ENCODE results near the gene HOXC12. TPM values are rescaled to one million over a fixed set of nuclear protein-coding genes. Genes with fewer than 3 reads are reported as not detected.
A peak's percentile ranks its signal among the peaks of the same experiment; 100 is the strongest.

Gene HOXC12
- total and polyA plus RNA-seq, 7 donors = not detected

DNA sequence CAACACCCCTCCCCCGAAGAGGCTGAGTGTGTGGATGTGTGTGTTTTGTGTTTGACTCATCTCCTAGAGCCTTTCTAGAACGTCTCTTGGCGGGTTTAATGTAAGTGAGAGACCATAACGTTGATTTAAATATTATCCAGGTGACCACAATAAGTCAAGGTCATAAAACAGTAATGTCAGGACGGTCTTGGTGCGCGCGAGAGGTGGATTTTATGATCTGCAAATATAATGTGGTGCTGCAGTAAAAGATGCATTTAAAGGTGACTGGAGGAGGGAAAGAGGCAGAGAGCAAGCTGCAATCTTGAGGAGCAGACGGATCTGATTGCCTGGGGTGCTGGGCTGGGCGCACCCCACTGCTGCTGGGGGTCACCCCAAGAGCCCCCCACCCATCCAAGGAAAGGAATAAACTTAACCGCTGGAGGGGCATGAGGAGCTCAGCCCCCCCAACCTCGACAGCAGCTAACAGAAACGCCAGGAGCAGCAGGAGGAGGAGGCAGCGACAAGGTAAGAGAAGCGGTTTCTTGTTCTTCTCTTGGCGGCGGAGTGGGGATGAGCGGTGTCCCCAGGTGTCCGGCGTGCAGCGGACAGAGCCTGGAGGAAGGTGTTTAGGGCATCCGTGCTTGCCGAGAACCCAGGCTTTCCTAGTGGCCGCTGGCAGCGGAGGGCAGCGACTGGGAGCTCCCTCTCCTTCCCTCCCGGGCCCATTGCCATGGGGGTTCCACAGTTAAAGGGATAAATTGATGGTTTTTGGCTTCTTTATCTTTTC lies 35.8 kb downstream of the HOXC12 start:
- DNase-seq = no peak
- TF ChIP-seq, protein P1, sequence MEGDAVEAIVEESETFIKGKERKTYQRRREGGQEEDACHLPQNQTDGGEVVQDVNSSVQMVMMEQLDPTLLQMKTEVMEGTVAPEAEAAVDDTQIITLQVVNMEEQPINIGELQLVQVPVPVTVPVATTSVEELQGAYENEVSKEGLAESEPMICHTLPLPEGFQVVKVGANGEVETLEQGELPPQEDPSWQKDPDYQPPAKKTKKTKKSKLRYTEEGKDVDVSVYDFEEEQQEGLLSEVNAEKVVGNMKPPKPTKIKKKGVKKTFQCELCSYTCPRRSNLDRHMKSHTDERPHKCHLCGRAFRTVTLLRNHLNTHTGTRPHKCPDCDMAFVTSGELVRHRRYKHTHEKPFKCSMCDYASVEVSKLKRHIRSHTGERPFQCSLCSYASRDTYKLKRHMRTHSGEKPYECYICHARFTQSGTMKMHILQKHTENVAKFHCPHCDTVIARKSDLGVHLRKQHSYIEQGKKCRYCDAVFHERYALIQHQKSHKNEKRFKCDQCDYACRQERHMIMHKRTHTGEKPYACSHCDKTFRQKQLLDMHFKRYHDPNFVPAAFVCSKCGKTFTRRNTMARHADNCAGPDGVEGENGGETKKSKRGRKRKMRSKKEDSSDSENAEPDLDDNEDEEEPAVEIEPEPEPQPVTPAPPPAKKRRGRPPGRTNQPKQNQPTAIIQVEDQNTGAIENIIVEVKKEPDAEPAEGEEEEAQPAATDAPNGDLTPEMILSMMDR (IDR thresholded peaks at IDR 0.05) = no peak
- TF ChIP-seq EP300 (IDR thresholded peaks at IDR 0.05) (no peak), POLR2AphosphoS5 (IDR thresholded peaks at IDR 0.05) (no peak), POLR2A (IDR thresholded peaks at IDR 0.05) (no peak)
- 5 to 7% methylated on average over 27 of the region's 27 CpGs for WGBS, 2 donors
- Histone ChIP-seq H3K4me3 (no peak overlapping the region), H3K9me3 (no peaks in the 10 kb centered on the region), H3K27ac (no peak overlapping the region), H3K36me3 (no peaks in the 10 kb centered on the region), H3K27me3 (peaks cover 89 to 100% (median 100%) of the 10 kb centered on the region in 3 donors), H3K4me1 (peaks cover 0 to 34% (median 24%) of the 10 kb centered on the region in 4 donors)
- intact Hi-C loops (cut with DNase I) = no loop called here

DNA sequence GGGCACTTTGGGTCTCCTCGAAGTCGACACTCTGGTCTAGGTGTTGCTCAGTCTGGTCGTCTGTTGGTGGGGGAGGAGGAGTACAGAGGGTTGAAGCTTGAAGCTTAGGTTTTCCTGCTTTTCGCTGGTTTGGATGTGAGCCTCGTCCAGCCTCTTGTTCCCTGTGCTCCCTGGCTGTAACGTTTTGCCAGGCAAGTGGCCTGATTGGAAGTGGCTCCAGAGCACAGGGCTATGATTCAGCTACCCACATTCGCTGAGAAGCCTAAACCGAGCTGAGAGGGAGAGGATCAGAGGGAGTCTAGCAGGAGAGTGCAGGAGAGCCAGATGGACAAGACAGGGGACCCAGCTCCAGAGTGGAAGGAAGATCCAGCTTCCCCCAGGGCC lies 36.4 kb downstream of the HOXC12 start:
- peaks cover 89 to 100% (median 100%) of the 10 kb centered on the region in 3 donors for H3K27me3 ChIP-seq
- no peaks in the 10 kb centered on the region for H3K9me3 ChIP-seq
- DNase-seq = no peak
- no peaks in the 10 kb centered on the region for H3K36me3 ChIP-seq
- TF ChIP-seq POLR2AphosphoS5 (IDR thresholded peaks at IDR 0.05) (no peak), POLR2A (IDR thresholded peaks at IDR 0.05) (no peak), EP300 (IDR thresholded peaks at IDR 0.05) (no peak)
- TF ChIP-seq, protein P1 (IDR thresholded peaks at IDR 0.05) = no peak
- no peak overlapping the region for H3K4me3 ChIP-seq
- H3K4me1 ChIP-seq = peaks cover 0 to 34% (median 23%) of the 10 kb centered on the region in 4 donors
- intact Hi-C loops (cut with DNase I) = no loop called here
- H3K27ac ChIP-seq = no peak overlapping the region
- WGBS, 2 donors = 4 to 9% methylated on average over 8 of the region's 8 CpGs

DNA sequence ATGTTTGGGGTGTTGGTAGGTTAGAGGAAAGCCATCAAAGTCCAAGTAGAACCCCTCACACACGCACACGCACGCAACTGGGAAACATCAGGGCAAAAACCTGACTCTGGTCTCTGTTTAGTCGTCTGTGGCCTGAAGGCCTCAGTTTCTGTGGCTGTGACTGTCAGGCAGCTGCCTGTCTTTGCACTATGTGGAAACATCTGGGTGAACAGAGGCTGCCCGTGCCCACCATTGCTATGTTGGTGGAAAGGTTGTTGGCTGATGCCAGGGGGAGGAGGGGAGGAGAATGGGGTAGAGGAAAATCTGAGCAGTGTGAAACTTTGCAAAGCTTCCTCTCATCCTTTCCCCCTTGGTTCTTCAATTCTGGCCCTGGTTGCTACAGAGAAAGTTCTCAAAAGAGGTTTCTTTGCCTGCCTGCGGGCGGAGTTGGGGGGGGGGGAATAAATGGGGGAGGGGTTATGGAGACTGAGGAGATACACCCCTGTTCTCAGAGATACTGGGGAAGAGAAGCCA lies 37.7 kb downstream of the HOXC12 start:
- no peak for DNase-seq
- WGBS, 2 donors = 42 to 67% methylated on average over 7 of the region's 7 CpGs
- peaks cover 0 to 33% (median 22%) of the 10 kb centered on the region in 4 donors for H3K4me1 ChIP-seq
- TF ChIP-seq, protein P1 (IDR thresholded peaks at IDR 0.05) = no peak
- no peak for TF ChIP-seq POLR2AphosphoS5 (IDR thresholded peaks at IDR 0.05)
- TF ChIP-seq EP300 (IDR thresholded peaks at IDR 0.05) = no peak
- no peak for TF ChIP-seq POLR2A (IDR thresholded peaks at IDR 0.05)
- no peak overlapping the region for H3K27ac ChIP-seq
- no peak overlapping the region for H3K4me3 ChIP-seq
- no peaks in the 10 kb centered on the region for H3K9me3 ChIP-seq
- peaks cover 88 to 100% (median 100%) of the 10 kb centered on the region in 3 donors for H3K27me3 ChIP-seq
- no peaks in the 10 kb centered on the region for H3K36me3 ChIP-seq
- intact Hi-C loops (cut with DNase I) = no loop called here

DNA sequence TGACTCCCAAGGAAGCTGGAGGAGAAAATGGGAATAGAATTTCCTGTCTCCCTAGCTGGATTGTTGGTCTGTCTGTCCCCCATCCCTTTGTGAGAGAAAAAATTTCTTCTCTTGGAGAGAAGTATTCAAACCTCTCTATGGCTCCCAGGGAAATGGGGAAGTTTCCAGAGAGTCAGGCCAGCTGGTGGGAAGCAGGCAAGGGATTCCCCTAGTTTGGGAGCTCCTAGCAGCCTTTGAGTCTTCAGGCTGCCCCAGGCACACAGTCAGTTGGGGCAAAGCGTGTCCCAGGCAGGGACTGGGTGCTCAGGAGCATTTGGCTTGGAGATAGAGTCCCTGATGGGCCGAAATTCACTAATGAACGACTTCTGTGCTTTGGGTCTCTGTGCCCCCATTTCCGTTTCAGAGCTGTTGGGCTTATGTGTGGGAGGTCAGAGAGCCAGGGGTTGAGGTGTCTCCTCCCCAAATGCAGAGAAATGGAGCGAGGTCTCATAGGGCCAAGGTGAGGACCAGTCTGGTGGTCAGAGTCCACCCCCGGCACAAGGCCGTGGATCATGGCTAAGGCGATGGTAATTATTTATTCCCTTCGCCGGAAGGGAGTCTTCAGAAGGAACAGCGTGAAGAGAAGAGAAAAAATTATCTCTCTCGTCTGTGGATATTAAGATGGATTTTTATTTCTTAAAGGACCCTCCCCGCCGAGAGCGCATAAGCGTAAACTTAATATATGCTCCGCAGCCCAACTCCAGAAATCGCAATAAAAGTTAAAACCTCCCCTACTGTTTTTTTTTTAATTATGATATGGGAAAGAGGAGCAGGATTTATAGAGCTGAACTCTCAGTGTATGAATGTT lies 38.7 kb downstream of the HOXC12 start:
- peaks cover 91 to 100% (median 100%) of the 10 kb centered on the region in 3 donors for H3K27me3 ChIP-seq
- 29 to 44% methylated on average over 18 of the region's 18 CpGs for WGBS, 2 donors
- TF ChIP-seq POLR2AphosphoS5 (IDR thresholded peaks at IDR 0.05) (peak in 1 of 4 donors; percentile 13), EP300 (IDR thresholded peaks at IDR 0.05) (no peak), POLR2A (IDR thresholded peaks at IDR 0.05) (no peak)
- TF ChIP-seq, protein P1 (IDR thresholded peaks at IDR 0.05) = no peak
- H3K36me3 ChIP-seq = no peaks in the 10 kb centered on the region
- no peak overlapping the region for H3K27ac ChIP-seq
- intact Hi-C loops (cut with DNase I) = no loop called here
- no peaks in the 10 kb centered on the region for H3K9me3 ChIP-seq
- H3K4me1 ChIP-seq = peaks cover 0 to 33% (median 22%) of the 10 kb centered on the region in 4 donors
- H3K4me3 ChIP-seq = no peak overlapping the region
- DNase-seq = no peak
